KOPT-K1 (cell line): ENCODE results near the gene TEPSIN.

Experiments
- H3K27ac ChIP-seq: fragments of 200-600 bp; sonication (generic); 2 replicates; pipeline ENCODE4 v1.5.1; 2016; ENCODE audit warnings: antibody characterized with exemption, mild to moderate bottlenecking, low read depth, low read length; ENCODE audit not compliant: poor library complexity, severe bottlenecking
- H3K36me3 ChIP-seq: fragments of 200-600 bp; sonication (generic); 2 replicates; pipeline ENCODE4 v1.5.1; 2017; ENCODE audit warnings: antibody characterized with exemption, mild to moderate bottlenecking, low read length, moderate library complexity; ENCODE audit not compliant: insufficient read depth
- H3K9me3 ChIP-seq: fragments of 200-600 bp; sonication (generic); 2 replicates; pipeline ENCODE4 v1.5.1; 2017; ENCODE audit warnings: antibody characterized with exemption, low read length, mild to moderate bottlenecking; ENCODE audit not compliant: insufficient read depth, poor library complexity, severe bottlenecking

TEPSIN gene

DNA sequence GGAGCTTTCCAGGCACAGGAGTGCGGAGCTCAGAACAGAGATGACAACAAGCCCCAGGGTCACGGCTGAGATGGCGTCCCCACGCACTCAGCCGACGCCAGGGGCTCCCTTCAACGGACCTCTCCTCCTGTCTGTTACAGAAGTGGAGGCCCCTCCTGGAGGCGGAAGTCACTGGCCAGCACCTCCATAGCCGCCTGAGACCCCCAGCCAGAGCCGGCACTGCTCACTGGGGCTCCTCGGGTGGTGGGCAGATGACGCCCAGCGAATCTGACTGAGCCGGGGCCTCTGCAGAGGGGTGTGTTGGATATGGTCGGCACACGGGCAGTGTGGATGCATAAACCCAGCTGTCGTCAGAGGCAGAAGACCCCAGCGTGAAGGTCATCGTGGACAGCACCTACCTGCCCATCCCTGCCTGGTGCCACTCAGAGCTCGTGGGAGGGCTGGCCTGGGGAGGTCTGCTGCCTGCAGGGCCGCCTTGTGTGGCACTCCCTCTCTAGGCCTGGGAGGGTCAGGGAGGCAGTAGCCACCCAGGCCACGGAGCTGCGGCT lies 20.3 kb upstream of the TEPSIN start:
- H3K27ac ChIP-seq, result no peak overlapping the region
- H3K9me3 ChIP-seq, result no peaks in the 10 kb centered on the region
- peaks cover 73% of the 10 kb centered on the region for H3K36me3 ChIP-seq

DNA sequence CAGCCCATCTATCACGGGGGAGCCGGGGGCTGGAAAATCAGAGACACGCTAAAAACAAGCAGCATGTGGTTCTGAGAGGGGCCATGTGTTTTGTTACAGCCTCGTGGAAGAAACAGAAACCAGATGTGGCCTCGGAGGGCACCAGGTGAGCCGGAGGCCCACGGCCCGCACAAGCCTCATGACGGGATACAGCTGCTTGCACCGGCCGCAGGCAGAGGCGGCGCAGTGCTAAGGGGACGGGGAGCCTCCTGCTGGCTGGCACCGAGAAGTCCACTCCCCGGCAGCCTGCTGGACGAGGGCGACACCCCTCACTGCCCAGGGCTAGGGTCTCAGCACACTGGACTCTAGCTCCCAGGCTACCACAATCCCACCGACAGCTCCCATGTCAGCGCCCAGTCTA lies 19.4 kb upstream of the TEPSIN start:
- Histone ChIP-seq H3K36me3 (peaks cover 70% of the 10 kb centered on the region), H3K9me3 (no peaks in the 10 kb centered on the region), H3K27ac (no peak overlapping the region)

DNA sequence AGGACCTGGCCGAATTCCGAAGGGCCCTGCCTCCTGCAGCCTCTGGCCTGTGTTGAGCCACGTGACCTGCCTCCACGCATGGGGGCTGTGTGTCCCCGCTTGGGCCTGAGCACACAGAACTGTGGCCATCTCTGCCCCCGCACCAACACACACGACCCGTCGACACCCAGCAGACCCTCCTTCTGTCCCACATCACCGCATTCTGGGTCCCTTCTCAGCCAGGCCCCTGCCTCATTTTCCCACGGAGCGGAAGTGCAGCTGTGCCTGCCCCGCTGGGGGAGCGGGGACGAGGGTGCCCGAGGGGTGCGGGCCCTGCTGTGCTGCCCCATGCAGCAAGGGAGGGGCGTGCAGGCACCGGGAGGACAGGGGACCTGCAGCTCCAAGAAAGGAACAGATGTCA lies 18.7 kb upstream of the TEPSIN start:
- Histone ChIP-seq H3K9me3 (no peaks in the 10 kb centered on the region), H3K27ac (no peak overlapping the region), H3K36me3 (peaks cover 62% of the 10 kb centered on the region)

DNA sequence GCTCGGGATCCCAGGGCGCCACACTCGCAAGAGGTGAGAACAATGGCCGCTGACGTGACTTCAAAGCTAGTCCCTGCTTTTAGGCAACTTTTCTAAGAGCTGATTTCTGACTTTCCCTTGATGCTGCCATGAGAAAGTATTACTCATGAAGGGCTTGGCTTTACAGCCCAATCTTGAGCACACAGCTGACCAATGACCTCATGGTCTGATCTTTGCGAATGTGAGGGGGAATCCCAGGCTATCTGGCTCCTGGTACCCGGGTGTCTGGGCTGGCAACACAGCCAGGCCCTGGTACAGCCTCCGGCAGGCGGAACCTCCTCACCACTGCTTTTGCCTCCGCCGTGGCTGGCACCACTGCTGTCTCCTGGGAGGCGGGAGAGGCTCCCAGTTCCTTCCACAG lies 17.8 kb upstream of the TEPSIN start:
- H3K9me3 ChIP-seq, result no peaks in the 10 kb centered on the region
- H3K36me3 ChIP-seq, result peaks cover 53% of the 10 kb centered on the region
- no peak overlapping the region for H3K27ac ChIP-seq

DNA sequence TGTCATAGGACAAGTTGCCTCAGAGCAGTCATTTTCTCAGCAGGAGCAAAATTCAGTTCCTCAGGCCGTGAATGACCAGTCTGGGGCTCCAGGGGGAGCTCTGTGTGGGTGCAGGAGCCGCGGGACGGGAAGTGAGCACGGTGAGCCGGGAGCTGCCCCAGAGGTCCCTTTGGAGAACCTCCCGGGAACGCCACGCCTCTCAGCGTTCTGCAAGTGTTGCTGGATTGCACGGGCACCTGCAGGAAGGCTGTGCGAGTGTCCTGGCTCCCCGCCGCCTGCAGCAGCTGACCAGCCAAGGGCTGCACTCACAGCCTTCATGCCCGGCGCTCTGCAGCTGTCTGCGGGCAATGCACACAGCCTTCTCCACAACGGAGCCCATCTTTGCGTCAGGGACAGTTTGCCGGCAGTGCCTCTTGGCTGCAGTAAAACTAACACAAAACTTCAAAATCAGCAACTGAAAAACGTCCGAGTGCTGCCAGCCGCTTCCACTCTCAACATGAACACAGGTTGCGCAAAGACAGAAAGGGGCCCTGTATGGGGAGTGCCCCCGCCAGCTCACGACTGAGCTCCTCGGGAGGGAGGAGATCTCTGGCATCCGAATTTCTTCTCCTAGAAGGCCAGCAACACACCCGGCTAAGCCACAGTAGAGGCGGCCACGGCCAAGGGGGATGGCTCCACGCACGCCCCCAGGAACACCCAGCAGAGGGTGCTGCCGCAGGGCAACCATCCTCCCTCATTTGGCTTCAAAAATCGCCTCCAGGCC lies 16.3 kb upstream of the TEPSIN start:
- peaks cover 38% of the 10 kb centered on the region for H3K36me3 ChIP-seq
- no peak overlapping the region for H3K27ac ChIP-seq
- no peaks in the 10 kb centered on the region for H3K9me3 ChIP-seq

DNA sequence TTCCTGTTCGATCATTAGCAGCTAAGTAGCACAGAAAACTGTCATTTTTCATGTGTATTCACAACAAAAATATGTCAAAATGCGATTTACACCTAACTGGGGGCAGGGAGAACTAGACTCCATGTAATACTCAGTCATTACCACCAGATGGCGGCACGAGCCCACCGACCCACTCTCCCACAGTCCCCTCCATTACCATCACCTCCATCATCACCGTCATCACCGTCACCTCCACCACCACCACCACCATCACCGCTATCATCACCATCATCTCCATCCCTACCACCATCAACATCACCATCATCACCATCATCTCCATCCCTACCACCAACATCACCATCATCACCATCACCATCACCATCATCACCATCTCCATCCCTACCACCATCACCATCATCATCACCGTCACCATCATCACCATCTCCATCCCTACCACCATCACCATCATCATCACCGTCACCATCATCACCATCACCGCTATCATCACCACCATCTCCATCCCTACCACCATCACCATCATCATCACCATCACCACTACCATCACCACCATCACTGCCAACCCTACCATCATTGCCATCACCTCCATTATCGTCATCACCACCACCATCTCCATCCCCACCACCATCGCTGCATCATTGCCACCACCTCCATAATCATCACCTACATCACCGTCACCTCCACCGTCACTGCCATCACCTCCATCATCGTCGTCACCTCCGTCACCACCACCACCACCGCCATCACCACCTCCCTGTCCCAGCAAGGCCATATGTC lies 14.7 kb upstream of the TEPSIN start:
- H3K27ac ChIP-seq, result peak overlapping the region; percentile 81
- H3K36me3 ChIP-seq, result peaks cover 31% of the 10 kb centered on the region
- no peaks in the 10 kb centered on the region for H3K9me3 ChIP-seq

DNA sequence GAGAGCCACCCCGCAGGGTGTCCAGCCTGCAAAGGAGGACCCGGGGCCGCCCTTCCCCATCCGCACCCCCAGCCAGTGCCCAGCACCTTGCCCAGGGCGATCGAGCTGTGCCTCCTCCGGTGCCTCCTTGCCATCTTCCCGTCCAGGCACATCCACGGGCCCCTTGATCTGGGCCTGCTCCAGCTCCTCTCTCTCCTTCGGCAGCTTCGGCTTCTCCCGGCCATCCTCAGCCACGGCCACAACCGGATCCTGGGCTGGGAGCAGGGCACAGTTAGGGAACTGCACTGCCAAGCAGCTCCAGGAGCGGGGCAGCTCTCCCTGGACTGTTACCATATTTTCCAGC lies 14.1 kb upstream of the TEPSIN start:
- Histone ChIP-seq H3K9me3 (no peaks in the 10 kb centered on the region), H3K27ac (peak overlapping the region; percentile 81), H3K36me3 (peaks cover 25% of the 10 kb centered on the region)

DNA sequence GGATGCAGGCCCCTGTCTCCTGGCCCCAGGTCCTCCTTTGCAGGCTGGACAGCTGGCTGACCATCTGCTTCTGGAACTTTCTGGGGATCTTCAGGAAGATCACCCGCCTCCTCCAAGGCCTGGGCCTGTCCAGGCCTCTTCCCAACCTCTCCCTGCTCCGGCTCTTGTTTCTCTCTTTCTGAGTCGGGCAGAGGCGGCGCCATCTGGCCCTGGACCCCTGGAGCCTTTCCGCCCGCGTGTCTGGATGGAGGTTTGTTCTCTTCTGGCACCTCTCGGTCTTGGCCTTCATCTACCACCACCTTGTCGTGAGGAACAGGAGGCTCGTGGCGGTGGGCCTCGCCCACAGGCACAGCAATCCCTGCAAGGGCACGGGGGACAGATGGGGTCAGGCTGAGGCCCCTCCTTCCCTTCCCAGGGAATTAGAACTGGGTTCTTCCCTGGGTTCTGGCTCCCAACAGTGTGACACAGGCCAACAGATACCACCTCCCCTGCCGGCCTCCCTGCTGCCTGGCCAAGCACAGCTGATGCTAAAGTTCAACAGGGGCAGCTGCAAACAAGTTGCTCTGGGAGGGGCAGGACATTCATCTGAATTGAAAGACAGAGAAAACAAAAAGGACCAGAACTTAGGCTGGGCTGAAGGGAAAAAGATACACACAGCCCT lies 13.6 kb upstream of the TEPSIN start:
- H3K9me3 ChIP-seq, result no peaks in the 10 kb centered on the region
- peak overlapping the region; percentile 81 for H3K27ac ChIP-seq

DNA sequence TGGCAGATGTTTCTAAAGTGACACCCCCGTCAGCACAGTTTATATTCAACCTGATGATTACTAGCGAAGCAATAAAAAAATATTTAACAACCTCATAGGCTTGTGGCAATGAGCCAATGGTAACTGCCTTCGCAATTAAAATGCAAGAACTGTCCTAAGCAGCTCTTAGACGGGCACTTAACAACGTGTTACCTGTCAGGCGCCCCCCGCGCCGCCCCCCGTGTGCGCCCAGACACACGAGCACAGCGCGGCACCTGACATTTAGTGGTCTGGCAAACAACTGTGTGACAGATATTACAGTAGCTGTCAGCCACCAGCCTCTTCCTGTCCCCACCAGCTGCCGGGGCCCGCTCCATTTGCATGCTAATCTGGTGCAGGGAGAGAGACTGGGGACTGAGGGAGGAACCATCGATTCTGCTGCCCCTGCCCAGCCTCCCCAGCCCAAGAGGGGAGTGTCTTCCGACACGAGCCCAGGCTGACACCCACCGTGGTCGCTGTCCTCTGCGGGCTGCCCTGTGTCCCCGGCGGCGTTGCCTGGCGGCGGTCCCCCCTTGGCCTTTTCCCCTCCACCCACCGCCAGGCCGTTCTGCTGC lies 12.9 kb upstream of the TEPSIN start:
- no peaks in the 10 kb centered on the region for H3K9me3 ChIP-seq
- H3K27ac ChIP-seq, result peak overlapping the region; percentile 81
- peaks cover 18% of the 10 kb centered on the region for H3K36me3 ChIP-seq

More for the DNA sequence above, 13.6 kb upstream of the TEPSIN start:
- H3K36me3 ChIP-seq, result peaks cover 22% of the 10 kb centered on the region

DNA sequence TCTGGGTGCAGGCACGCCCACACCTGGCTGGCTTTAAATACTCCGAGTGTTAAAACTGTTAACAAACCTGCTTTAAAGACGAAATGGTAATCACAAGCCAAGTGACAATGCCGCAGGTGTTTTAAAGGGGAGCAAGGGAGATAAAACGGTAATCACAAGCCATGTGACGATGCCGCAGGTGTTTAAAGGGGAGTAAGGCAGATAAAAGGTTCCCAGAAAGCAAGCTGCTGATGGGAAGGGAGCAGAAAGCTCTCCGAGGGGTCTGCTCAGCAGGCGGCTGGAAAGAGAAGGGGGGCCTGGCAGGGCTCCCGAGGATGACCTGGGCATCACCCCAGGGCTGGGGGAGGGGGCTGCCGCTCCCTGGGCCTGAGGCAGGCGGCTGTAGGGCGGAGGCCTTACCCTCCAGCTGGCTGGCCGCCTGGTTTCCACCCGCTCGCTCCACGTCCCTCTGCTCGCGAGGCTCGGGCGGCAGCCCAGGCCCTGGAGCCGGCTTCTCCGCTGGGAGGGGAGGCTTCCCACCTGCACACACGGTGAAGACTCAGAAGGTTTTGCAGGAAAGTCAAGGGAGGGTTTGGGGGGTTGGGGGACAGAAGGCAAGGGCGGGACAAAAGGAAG lies 12.3 kb upstream of the TEPSIN start:
- peak overlapping the region; percentile 81 for H3K27ac ChIP-seq
- peaks cover 14% of the 10 kb centered on the region for H3K36me3 ChIP-seq
- no peaks in the 10 kb centered on the region for H3K9me3 ChIP-seq

DNA sequence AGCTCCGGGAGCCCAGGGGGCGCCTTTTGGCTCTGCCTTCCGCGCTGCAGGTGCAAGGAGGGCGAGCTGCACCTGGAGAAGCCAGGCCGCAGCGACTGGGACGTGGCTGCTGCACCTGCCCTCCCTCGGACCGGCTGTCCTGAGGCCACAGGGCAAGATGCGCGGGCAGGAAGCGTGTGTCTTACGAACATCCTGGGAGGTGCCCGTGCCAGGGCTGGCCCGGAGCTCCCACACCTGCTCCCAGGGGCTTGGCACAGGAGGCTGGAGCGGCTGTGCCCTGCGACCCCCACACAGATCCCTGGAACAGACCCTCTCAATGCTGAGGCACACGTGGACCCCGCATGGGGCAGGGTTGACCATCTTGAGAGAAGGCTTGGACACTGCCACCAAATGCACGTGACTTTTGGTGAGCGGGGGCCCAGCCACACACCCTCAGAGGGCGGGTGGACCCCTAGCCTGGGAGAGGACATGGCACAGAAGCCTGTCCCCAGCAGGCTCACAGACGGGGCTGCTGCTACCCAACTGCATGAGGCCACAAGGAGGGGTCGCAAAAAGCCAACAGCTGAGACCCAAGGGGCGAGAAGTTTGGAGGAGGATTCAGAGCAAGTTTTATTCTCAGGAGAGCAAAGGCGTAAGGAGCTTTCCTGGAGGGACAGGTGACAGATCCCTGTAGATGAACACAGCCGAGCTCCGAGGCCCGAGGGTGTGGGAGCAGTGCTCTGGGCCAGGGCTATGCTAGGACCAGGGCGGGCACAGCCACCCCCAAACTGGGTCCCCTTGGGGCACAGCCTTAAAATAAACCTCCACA lies 11.6 kb upstream of the TEPSIN start:
- H3K9me3 ChIP-seq, result no peaks in the 10 kb centered on the region
- H3K36me3 ChIP-seq, result peaks cover 19% of the 10 kb centered on the region
- H3K27ac ChIP-seq, result peak overlapping the region; percentile 81

DNA sequence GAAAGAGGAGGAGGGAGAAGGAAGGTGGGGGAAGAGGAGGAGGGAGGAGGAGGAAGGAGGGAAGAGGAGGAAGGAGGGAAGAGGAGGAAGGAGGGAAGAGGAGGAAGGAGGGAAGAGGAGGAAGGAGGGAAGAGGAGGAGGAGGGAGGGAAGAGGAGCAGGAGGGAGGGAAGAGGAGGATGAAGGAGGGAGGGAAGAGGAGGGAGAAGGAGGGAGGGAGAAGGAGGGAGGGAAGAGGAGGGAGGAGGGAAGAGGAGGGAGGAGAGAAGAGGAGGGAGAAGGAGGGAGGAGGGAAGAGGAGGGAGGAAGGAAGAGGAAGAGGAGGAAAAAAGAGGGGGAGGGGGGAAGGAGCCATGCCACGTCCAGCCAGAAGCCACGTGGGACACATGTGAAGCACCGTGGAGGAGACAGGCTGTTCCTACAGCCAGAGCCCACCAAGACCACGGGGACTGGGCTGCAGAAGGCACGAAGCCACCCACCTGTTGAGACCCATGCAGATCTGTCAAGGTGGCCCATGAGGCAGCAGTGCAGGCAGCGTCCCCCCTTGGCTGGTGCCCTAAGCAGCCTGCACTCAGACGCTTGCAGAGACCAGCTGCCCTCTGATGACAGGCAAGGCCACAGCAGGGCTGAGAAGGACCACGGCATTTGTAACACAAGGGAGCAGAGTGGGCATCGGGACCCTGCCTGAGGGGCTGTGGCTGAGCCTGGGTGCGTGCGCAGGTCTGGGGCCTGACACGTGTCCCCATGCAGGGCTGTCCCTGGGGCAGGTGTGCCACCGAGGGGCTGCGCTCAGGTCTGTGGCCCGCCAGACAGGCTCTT lies 10.6 kb upstream of the TEPSIN start:
- peaks cover 30% of the 10 kb centered on the region for H3K36me3 ChIP-seq
- H3K9me3 ChIP-seq, result no peaks in the 10 kb centered on the region
- H3K27ac ChIP-seq, result peak overlapping the region; percentile 81

DNA sequence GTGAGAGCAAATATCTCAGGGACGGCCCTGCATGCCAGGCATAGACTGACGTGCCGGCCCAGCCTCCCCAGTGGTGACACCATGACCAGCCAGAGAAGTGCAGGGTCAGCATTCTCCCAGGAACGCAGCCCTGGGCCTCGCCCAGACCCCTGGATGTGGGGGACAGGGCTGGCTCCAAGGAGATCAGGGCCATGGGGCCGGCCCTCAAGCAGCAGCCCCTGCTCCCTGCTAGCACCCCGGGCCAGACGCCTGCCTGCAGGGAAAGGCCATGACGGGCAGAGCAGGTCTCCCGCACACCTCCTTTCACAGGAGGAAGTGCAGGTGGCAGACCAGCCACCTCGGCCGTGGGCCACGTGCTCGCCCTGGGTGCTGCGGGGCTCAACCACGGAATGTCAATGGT lies 9.8 kb upstream of the TEPSIN start:
- Histone ChIP-seq H3K36me3 (peaks cover 29% of the 10 kb centered on the region), H3K27ac (no peak overlapping the region)

More for the DNA sequence above, 9.8 kb upstream of the TEPSIN start:
- H3K9me3 ChIP-seq, result no peaks in the 10 kb centered on the region
